Measurements from ENCODE around the gene ITSN1.
"Not testable (repeated sequence)": the region's sequence is repeated elsewhere in the genome, so short reads cannot be mapped to it uniquely, and the experiment has no call there.

Gene ITSN1

GRCh38 chr21:33863191-33863590, 220.9 kb downstream of the ITSN1 start:
- not testable (repeated sequence) for DNase-seq (ENCODE audit: low read depth)

- no peak for DNase-seq (ENCODE audit: low read depth)
Measured at GRCh38 chr21:33864150-33864549, 221.8 kb downstream of the ITSN1 start.

GRCh38 chr21:33865176-33865575, 222.9 kb downstream of the ITSN1 start:
- DNase-seq (ENCODE audit: low read depth) = no peak

- DNase-seq (ENCODE audit: low read depth) = no peak
Measured at GRCh38 chr21:33865996-33866575, 223.8 kb downstream of the ITSN1 start.

GRCh38 chr21:33866826-33867225, 224.5 kb downstream of the ITSN1 start:
- peak; percentile 68 for DNase-seq (ENCODE audit: low read depth)

GRCh38 chr21:33867868-33868267, 225.6 kb downstream of the ITSN1 start:
- DNase-seq (ENCODE audit: low read depth) = not testable (repeated sequence)

GRCh38 chr21:33869873-33870272, 227.6 kb downstream of the ITSN1 start:
- DNase-seq (ENCODE audit: low read depth) = no peak

- DNase-seq (ENCODE audit: low read depth) = peak; percentile 39
Measured at GRCh38 chr21:33870768-33871167, 228.5 kb downstream of the ITSN1 start.

- DNase-seq (ENCODE audit: low read depth) = peak; percentile 69
Measured at GRCh38 chr21:33871171-33871570, 228.9 kb downstream of the ITSN1 start.

GRCh38 chr21:33872881-33873515, 230.7 kb downstream of the ITSN1 start:
- DNase-seq (ENCODE audit: low read depth) = no peak

- DNase-seq (ENCODE audit: low read depth) = no peak
Measured at GRCh38 chr21:33874161-33874560, 231.9 kb downstream of the ITSN1 start.

GRCh38 chr21:33875026-33875695, 232.9 kb downstream of the ITSN1 start:
- no peak for DNase-seq (ENCODE audit: low read depth)

GRCh38 chr21:33878824-33879223, 236.5 kb downstream of the ITSN1 start:
- no peak for DNase-seq (ENCODE audit: low read depth)

- DNase-seq (ENCODE audit: low read depth) = no peak
Measured at GRCh38 chr21:33880626-33881025, 238.3 kb downstream of the ITSN1 start.

GRCh38 chr21:33881689-33882440, 239.6 kb downstream of the ITSN1 start:
- DNase-seq (ENCODE audit: low read depth) = no peak

- DNase-seq (ENCODE audit: low read depth) = no peak
Measured at GRCh38 chr21:33883118-33883517, 240.8 kb downstream of the ITSN1 start.

GRCh38 chr21:33884376-33885171, 242.3 kb downstream of the ITSN1 start:
- no peak for DNase-seq (ENCODE audit: low read depth)

GRCh38 chr21:33885172-33885514, 242.8 kb downstream of the ITSN1 start:
- DNase-seq (ENCODE audit: low read depth) = no peak

GRCh38 chr21:33886321-33886720, 244.0 kb downstream of the ITSN1 start:
- DNase-seq (ENCODE audit: low read depth) = no peak

- DNase-seq (ENCODE audit: low read depth) = no peak
Measured at GRCh38 chr21:33890187-33890586, 247.9 kb downstream of the ITSN1 start.

GRCh38 chr21:33892853-33893252, 250.6 kb downstream of the ITSN1 start:
- DNase-seq (ENCODE audit: low read depth) = peak; percentile 39

- no peak for DNase-seq (ENCODE audit: low read depth)
Measured at GRCh38 chr21:33893917-33894316, 251.6 kb downstream of the ITSN1 start.

Data from ELR (cell line).